Measurements from ENCODE around the gene FBXO42.
"Not testable (repeated sequence)": the region's sequence is repeated elsewhere in the genome, so short reads cannot be mapped to it uniquely, and the experiment has no call there.

The FBXO42 gene

GRCh38 chr1:16246239-16246638 lies 106.0 kb downstream of the FBXO42 start:
- not testable (repeated sequence) for ATAC-seq (replicated peaks); H3K27me3 Mint-ChIP-seq; H3K4me3 Mint-ChIP-seq; H3K4me1 Mint-ChIP-seq (ENCODE audit: low read depth in 2 of 2); DNase-seq; H3K9me3 Mint-ChIP-seq
- Mint-ChIP-seq H3K36me3 (ENCODE audit: insufficient read depth) (peaks cover 29% of the 10 kb centered on the region), H3K27ac (peak overlapping the region; percentile 19 to 42)

- no peak for ATAC-seq (replicated peaks)
- no peak for DNase-seq
- H3K36me3 Mint-ChIP-seq (ENCODE audit: insufficient read depth): peaks cover 28% of the 10 kb centered on the region
- H3K9me3 Mint-ChIP-seq: no peaks in the 10 kb centered on the region
- no peak overlapping the region for H3K4me3 Mint-ChIP-seq
- peaks cover 0 to 7% of the 10 kb centered on the region in 2 donors for H3K4me1 Mint-ChIP-seq (ENCODE audit: low read depth in 2 of 2)
- no peaks in the 10 kb centered on the region for H3K27me3 Mint-ChIP-seq
- peak overlapping the region in 1 of 2 donors; percentile 42 for H3K27ac Mint-ChIP-seq
Measured at GRCh38 chr1:16245476-16246196, 106.6 kb downstream of the FBXO42 start.

- peak overlapping the region in 1 of 2 donors; percentile 80 for H3K27ac Mint-ChIP-seq
- ATAC-seq (replicated peaks) (no peak), DNase-seq (no peak)
- peaks cover 25% of the 10 kb centered on the region for H3K36me3 Mint-ChIP-seq (ENCODE audit: insufficient read depth)
- H3K4me3 Mint-ChIP-seq: no peak overlapping the region
- no peaks in the 10 kb centered on the region for H3K9me3 Mint-ChIP-seq
- peaks cover 0 to 7% of the 10 kb centered on the region in 2 donors for H3K4me1 Mint-ChIP-seq (ENCODE audit: low read depth in 2 of 2)
- no peaks in the 10 kb centered on the region for H3K27me3 Mint-ChIP-seq
Measured at GRCh38 chr1:16244650-16245285, 107.5 kb downstream of the FBXO42 start.

- Mint-ChIP-seq H3K27ac (peak overlapping the region; percentile 25 to 80), H3K9me3 (no peaks in the 10 kb centered on the region), H3K4me1 (ENCODE audit: low read depth in 2 of 2) (peaks cover 0 to 5% of the 10 kb centered on the region in 2 donors), H3K36me3 (ENCODE audit: insufficient read depth) (peaks cover 27% of the 10 kb centered on the region), H3K4me3 (no peak overlapping the region), H3K27me3 (no peaks in the 10 kb centered on the region)
- DNase-seq (peak; percentile 69 to 76 (median 71)), ATAC-seq (replicated peaks) (peak; percentile 92)
Measured at GRCh38 chr1:16243936-16244649, 108.2 kb downstream of the FBXO42 start.

- Mint-ChIP-seq H3K4me1 (ENCODE audit: low read depth in 2 of 2) (peaks cover 0 to 4% of the 10 kb centered on the region in 2 donors), H3K36me3 (ENCODE audit: insufficient read depth) (peaks cover 32% of the 10 kb centered on the region), H3K27ac (peak overlapping the region in 1 of 2 donors; percentile 46), H3K4me3 (no peak overlapping the region), H3K27me3 (no peaks in the 10 kb centered on the region), H3K9me3 (no peaks in the 10 kb centered on the region)
- DNase-seq (no peak), ATAC-seq (replicated peaks) (no peak)
Measured at GRCh38 chr1:16243215-16243610, 109.1 kb downstream of the FBXO42 start.

- peaks cover 31% of the 10 kb centered on the region for H3K36me3 Mint-ChIP-seq (ENCODE audit: insufficient read depth)
- H3K27me3 Mint-ChIP-seq: no peaks in the 10 kb centered on the region
- peaks cover 0 to 5% of the 10 kb centered on the region in 2 donors for H3K4me1 Mint-ChIP-seq (ENCODE audit: low read depth in 2 of 2)
- DNase-seq (no peak), ATAC-seq (replicated peaks) (no peak)
- H3K27ac Mint-ChIP-seq: no peak overlapping the region
- no peaks in the 10 kb centered on the region for H3K9me3 Mint-ChIP-seq
- H3K4me3 Mint-ChIP-seq: no peak overlapping the region
Measured at GRCh38 chr1:16242556-16243214, 109.6 kb downstream of the FBXO42 start.

GRCh38 chr1:16241221-16241708 lies 111.0 kb downstream of the FBXO42 start:
- Mint-ChIP-seq H3K27me3 (no peaks in the 10 kb centered on the region), H3K9me3 (no peaks in the 10 kb centered on the region), H3K4me1 (ENCODE audit: low read depth in 2 of 2) (peaks cover 7 to 17% of the 10 kb centered on the region in 2 donors), H3K4me3 (no peak overlapping the region), H3K27ac (no peak overlapping the region), H3K36me3 (ENCODE audit: insufficient read depth) (peaks cover 34% of the 10 kb centered on the region)
- ATAC-seq (replicated peaks) (no peak), DNase-seq (no peak)

GRCh38 chr1:16239972-16240491 lies 112.2 kb downstream of the FBXO42 start:
- no peak overlapping the region for H3K27ac Mint-ChIP-seq
- ATAC-seq (replicated peaks) (no peak), DNase-seq (no peak)
- no peak overlapping the region for H3K4me3 Mint-ChIP-seq
- H3K27me3 Mint-ChIP-seq: no peaks in the 10 kb centered on the region
- peaks cover 16 to 21% of the 10 kb centered on the region in 2 donors for H3K4me1 Mint-ChIP-seq (ENCODE audit: low read depth in 2 of 2)
- H3K36me3 Mint-ChIP-seq (ENCODE audit: insufficient read depth): peaks cover 38% of the 10 kb centered on the region
- no peaks in the 10 kb centered on the region for H3K9me3 Mint-ChIP-seq

- H3K36me3 Mint-ChIP-seq (ENCODE audit: insufficient read depth): peaks cover 38% of the 10 kb centered on the region
- DNase-seq (no peak), ATAC-seq (replicated peaks) (no peak)
- peak overlapping the region; percentile 97 for H3K27ac Mint-ChIP-seq
- peaks cover 17% of the 10 kb centered on the region in 2 donors for H3K4me1 Mint-ChIP-seq (ENCODE audit: low read depth in 2 of 2)
- H3K9me3 Mint-ChIP-seq: no peaks in the 10 kb centered on the region
- H3K4me3 Mint-ChIP-seq: peak overlapping the region; percentile 88 to 95
- H3K27me3 Mint-ChIP-seq: no peaks in the 10 kb centered on the region
Measured at GRCh38 chr1:16237343-16237830, 114.9 kb downstream of the FBXO42 start.

GRCh38 chr1:16236511-16237342 lies 115.6 kb downstream of the FBXO42 start, which contains the start of gene CPLANE2:
Gene CPLANE2, minus strand, starts transcription at chr1:16237183. Its CDS starts 441 bp downstream, at chr1:16236742.
- ATAC-seq (replicated peaks) (peak; percentile 84), DNase-seq (peak; percentile 95 to 98 (median 96))
- Mint-ChIP-seq H3K9me3 (no peaks in the 10 kb centered on the region), H3K36me3 (ENCODE audit: insufficient read depth) (peaks cover 38% of the 10 kb centered on the region), H3K4me1 (ENCODE audit: low read depth in 2 of 2) (peaks cover 17% of the 10 kb centered on the region in 2 donors), H3K27me3 (no peaks in the 10 kb centered on the region), H3K4me3 (peak within 1 kb of the TSS; percentile 88 to 95), H3K27ac (peak within 1 kb of the TSS; percentile 97)

GRCh38 chr1:16235944-16236510 lies 116.3 kb downstream of the FBXO42 start:
- peak; percentile 61 for ATAC-seq (replicated peaks)
- Mint-ChIP-seq H3K27ac (peak overlapping the region; percentile 97), H3K9me3 (no peaks in the 10 kb centered on the region), H3K4me3 (peak overlapping the region; percentile 88 to 95), H3K27me3 (no peaks in the 10 kb centered on the region), H3K4me1 (ENCODE audit: low read depth in 2 of 2) (peaks cover 17% of the 10 kb centered on the region in 2 donors), H3K36me3 (ENCODE audit: insufficient read depth) (peaks cover 38% of the 10 kb centered on the region)
- peak; percentile 32 to 40 (median 35) for DNase-seq

GRCh38 chr1:16235347-16235746 lies 116.9 kb downstream of the FBXO42 start:
- H3K4me1 Mint-ChIP-seq (ENCODE audit: low read depth in 2 of 2): peaks cover 17% of the 10 kb centered on the region in 2 donors
- H3K27me3 Mint-ChIP-seq: no peaks in the 10 kb centered on the region
- H3K4me3 Mint-ChIP-seq: peak overlapping the region in 1 of 2 donors; percentile 37
- ATAC-seq (replicated peaks): no peak
- H3K27ac Mint-ChIP-seq: peak overlapping the region in 1 of 2 donors; percentile 8
- H3K9me3 Mint-ChIP-seq: no peaks in the 10 kb centered on the region
- DNase-seq: no peak
- peaks cover 34% of the 10 kb centered on the region for H3K36me3 Mint-ChIP-seq (ENCODE audit: insufficient read depth)
